ENCODE results near the gene MCU.
"Not testable (repeated sequence)": the region's sequence is repeated elsewhere in the genome, so short reads cannot be mapped to it uniquely, and the experiment has no call there.

The MCU gene

GRCh38 chr10:72692994-72693781 lies 1.2 kb downstream of the MCU start:
- FAIRE-seq = peak; percentile 93
- no peak for DNase-seq (ENCODE audit: insufficient read length, low spot score)
- TF ChIP-seq POLR2A (IDR thresholded peaks at IDR 0.05; ENCODE audit: low read depth, low read length) = no peak

- no peak for DNase-seq (ENCODE audit: insufficient read length, low spot score)
- TF ChIP-seq POLR2A (IDR thresholded peaks at IDR 0.05; ENCODE audit: low read depth, low read length) = no peak
- FAIRE-seq = peak; percentile 92
Observed at GRCh38 chr10:72694476-72695369, 2.8 kb downstream of the MCU start.

- TF ChIP-seq POLR2A (IDR thresholded peaks at IDR 0.05; ENCODE audit: low read depth, low read length) = no peak
- no peak for DNase-seq (ENCODE audit: insufficient read length, low spot score)
- FAIRE-seq = no peak
Observed at GRCh38 chr10:72695496-72695895, 3.6 kb downstream of the MCU start.

- no peak for TF ChIP-seq POLR2A (IDR thresholded peaks at IDR 0.05; ENCODE audit: low read depth, low read length)
- FAIRE-seq (no peak), DNase-seq (ENCODE audit: insufficient read length, low spot score) (no peak)
Observed at GRCh38 chr10:72697716-72698115, 5.8 kb downstream of the MCU start.

- not testable (repeated sequence) for DNase-seq (ENCODE audit: insufficient read length, low spot score); FAIRE-seq
Observed at GRCh38 chr10:72702465-72702864, 10.5 kb downstream of the MCU start.

- no peak for TF ChIP-seq POLR2A (IDR thresholded peaks at IDR 0.05; ENCODE audit: low read depth, low read length)
- no peak for DNase-seq (ENCODE audit: insufficient read length, low spot score)
Observed at GRCh38 chr10:72702868-72703581, 11.1 kb downstream of the MCU start.

GRCh38 chr10:72704117-72704516 lies 12.2 kb downstream of the MCU start:
- TF ChIP-seq POLR2A (IDR thresholded peaks at IDR 0.05; ENCODE audit: low read depth, low read length) = no peak
- no peak for FAIRE-seq
- no peak for DNase-seq (ENCODE audit: insufficient read length, low spot score)

More at GRCh38 chr10:72702868-72703581, 11.1 kb downstream of the MCU start:
- FAIRE-seq = peak; percentile 55

GRCh38 chr10:72709041-72709440 lies 17.1 kb downstream of the MCU start:
- DNase-seq (ENCODE audit: insufficient read length, low spot score) = no peak
- no peak for TF ChIP-seq POLR2A (IDR thresholded peaks at IDR 0.05; ENCODE audit: low read depth, low read length)
- no peak for FAIRE-seq

- FAIRE-seq (no peak), DNase-seq (ENCODE audit: insufficient read length, low spot score) (no peak)
- no peak for TF ChIP-seq POLR2A (IDR thresholded peaks at IDR 0.05; ENCODE audit: low read depth, low read length)
Observed at GRCh38 chr10:72712136-72712535, 20.2 kb downstream of the MCU start.

GRCh38 chr10:72719941-72720592 lies 28.1 kb downstream of the MCU start:
- peak; percentile 99 for FAIRE-seq
- TF ChIP-seq POLR2A (IDR thresholded peaks at IDR 0.05; ENCODE audit: low read depth, low read length) = no peak
- DNase-seq (ENCODE audit: insufficient read length, low spot score) = no peak

GRCh38 chr10:72720814-72721660 lies 29.1 kb downstream of the MCU start:
- FAIRE-seq (no peak), DNase-seq (ENCODE audit: insufficient read length, low spot score) (no peak)
- TF ChIP-seq POLR2A (IDR thresholded peaks at IDR 0.05; ENCODE audit: low read depth, low read length) = no peak

- TF ChIP-seq POLR2A (IDR thresholded peaks at IDR 0.05; ENCODE audit: low read depth, low read length) = no peak
- peak; percentile 87 for FAIRE-seq
Observed at GRCh38 chr10:72727130-72727529, 35.2 kb downstream of the MCU start.

GRCh38 chr10:72728462-72728861 lies 36.5 kb downstream of the MCU start:
- TF ChIP-seq POLR2A (IDR thresholded peaks at IDR 0.05; ENCODE audit: low read depth, low read length) = no peak
- DNase-seq (ENCODE audit: insufficient read length, low spot score) (no peak), FAIRE-seq (peak; percentile 60)

More at GRCh38 chr10:72727130-72727529, 35.2 kb downstream of the MCU start:
- DNase-seq (ENCODE audit: insufficient read length, low spot score) = no peak

Measured in H54 (cell line).